ENCODE data around the gene WDR37.
"Not testable (repeated sequence)": the region's sequence is repeated elsewhere in the genome, so short reads cannot be mapped to it uniquely, and the experiment has no call there.

Gene WDR37

GRCh38 chr10:1009071-1009494 is 47.1 kb upstream of the WDR37 start:
- Histone ChIP-seq H3F3A (ENCODE audit: insufficient read depth, low read length) (no peaks in the 10 kb centered on the region), H3K4me3 (ENCODE audit: low read depth, low read length, poor library complexity, severe bottlenecking) (no peak overlapping the region), H3K36me3 (ENCODE audit: insufficient read depth, low read length) (peaks cover 91% of the 10 kb centered on the region), H3K27me3 (ENCODE audit: insufficient read depth, low read length) (no peaks in the 10 kb centered on the region), H3K4me2 (ENCODE audit: low read length) (no peak overlapping the region), H2AFZ (ENCODE audit: low read length) (no peak overlapping the region), H3K27ac (ENCODE audit: low read depth, low read length, poor library complexity, severe bottlenecking) (no peak overlapping the region), H3K9me3 (ENCODE audit: low read length) (no peaks in the 10 kb centered on the region), H3K79me2 (ENCODE audit: insufficient read depth, low read length) (no peaks in the 10 kb centered on the region), H3K9me2 (ENCODE audit: low read depth, low read length) (no peaks in the 10 kb centered on the region), H3K9ac (ENCODE audit: low read length) (no peak overlapping the region), H4K20me1 (ENCODE audit: insufficient read depth, low read length) (no peaks in the 10 kb centered on the region), H3K4me1 (ENCODE audit: insufficient read depth, low read length, severe bottlenecking) (no peaks in the 10 kb centered on the region)
- no peak for TF ChIP-seq EZH2 (IDR thresholded peaks at IDR 0.05; ENCODE audit: borderline replicate concordance, low read length)
- TF ChIP-seq CTCF (IDR thresholded peaks at IDR 0.05; ENCODE audit: low read length): no peak

GRCh38 chr10:1009947-1010346 is 46.2 kb upstream of the WDR37 start:
- not testable (repeated sequence) for H3K79me2 ChIP-seq (ENCODE audit: insufficient read depth, low read length); H3K27me3 ChIP-seq (ENCODE audit: insufficient read depth, low read length); H3K9me2 ChIP-seq (ENCODE audit: low read depth, low read length); H3K4me2 ChIP-seq (ENCODE audit: low read length); H3K27ac ChIP-seq (ENCODE audit: low read depth, low read length, poor library complexity, severe bottlenecking); H3K4me3 ChIP-seq (ENCODE audit: low read depth, low read length, poor library complexity, severe bottlenecking); H3K9me3 ChIP-seq (ENCODE audit: low read length); H4K20me1 ChIP-seq (ENCODE audit: insufficient read depth, low read length); H3F3A ChIP-seq (ENCODE audit: insufficient read depth, low read length); H2AFZ ChIP-seq (ENCODE audit: low read length); H3K9ac ChIP-seq (ENCODE audit: low read length); H3K4me1 ChIP-seq (ENCODE audit: insufficient read depth, low read length, severe bottlenecking)
- H3K36me3 ChIP-seq (ENCODE audit: insufficient read depth, low read length): peaks cover 92% of the 10 kb centered on the region

- no peaks in the 10 kb centered on the region for H3K27me3 ChIP-seq (ENCODE audit: insufficient read depth, low read length)
- no peak overlapping the region for H2AFZ ChIP-seq (ENCODE audit: low read length)
- no peaks in the 10 kb centered on the region for H3K9me2 ChIP-seq (ENCODE audit: low read depth, low read length)
- H3K27ac ChIP-seq (ENCODE audit: low read depth, low read length, poor library complexity, severe bottlenecking): no peak overlapping the region
- peaks cover 92% of the 10 kb centered on the region for H3K36me3 ChIP-seq (ENCODE audit: insufficient read depth, low read length)
- H4K20me1 ChIP-seq (ENCODE audit: insufficient read depth, low read length): no peaks in the 10 kb centered on the region
- H3K9ac ChIP-seq (ENCODE audit: low read length): no peak overlapping the region
- no peaks in the 10 kb centered on the region for H3F3A ChIP-seq (ENCODE audit: insufficient read depth, low read length)
- no peaks in the 10 kb centered on the region for H3K9me3 ChIP-seq (ENCODE audit: low read length)
- no peaks in the 10 kb centered on the region for H3K4me1 ChIP-seq (ENCODE audit: insufficient read depth, low read length, severe bottlenecking)
- H3K4me3 ChIP-seq (ENCODE audit: low read depth, low read length, poor library complexity, severe bottlenecking): no peak overlapping the region
- TF ChIP-seq CTCF (IDR thresholded peaks at IDR 0.05; ENCODE audit: low read length) (no peak), EZH2 (IDR thresholded peaks at IDR 0.05; ENCODE audit: borderline replicate concordance, low read length) (no peak)
- no peaks in the 10 kb centered on the region for H3K79me2 ChIP-seq (ENCODE audit: insufficient read depth, low read length)
- H3K4me2 ChIP-seq (ENCODE audit: low read length): no peak overlapping the region
Measured at GRCh38 chr10:1010703-1011102, 45.5 kb upstream of the WDR37 start.

- no peak for TF ChIP-seq CTCF (IDR thresholded peaks at IDR 0.05; ENCODE audit: low read length)
- TF ChIP-seq EZH2 (IDR thresholded peaks at IDR 0.05; ENCODE audit: borderline replicate concordance, low read length): no peak
- Histone ChIP-seq H3K4me2 (ENCODE audit: low read length) (no peak overlapping the region), H4K20me1 (ENCODE audit: insufficient read depth, low read length) (no peaks in the 10 kb centered on the region), H3F3A (ENCODE audit: insufficient read depth, low read length) (no peaks in the 10 kb centered on the region), H2AFZ (ENCODE audit: low read length) (no peak overlapping the region), H3K9me3 (ENCODE audit: low read length) (no peaks in the 10 kb centered on the region), H3K79me2 (ENCODE audit: insufficient read depth, low read length) (no peaks in the 10 kb centered on the region), H3K9ac (ENCODE audit: low read length) (no peak overlapping the region), H3K4me3 (ENCODE audit: low read depth, low read length, poor library complexity, severe bottlenecking) (no peak overlapping the region), H3K27me3 (ENCODE audit: insufficient read depth, low read length) (no peaks in the 10 kb centered on the region), H3K4me1 (ENCODE audit: insufficient read depth, low read length, severe bottlenecking) (no peaks in the 10 kb centered on the region), H3K27ac (ENCODE audit: low read depth, low read length, poor library complexity, severe bottlenecking) (no peak overlapping the region), H3K9me2 (ENCODE audit: low read depth, low read length) (no peaks in the 10 kb centered on the region), H3K36me3 (ENCODE audit: insufficient read depth, low read length) (peaks cover 92% of the 10 kb centered on the region)
Measured at GRCh38 chr10:1011696-1012095, 44.5 kb upstream of the WDR37 start.

Data from OCI-LY1 (cell line).